T-helper 17 cell (primary cell): Measurements from ENCODE around the gene GCG. TPM values are rescaled to one million over a fixed set of nuclear protein-coding genes. Genes with fewer than 3 reads are reported as not detected.
A peak's percentile ranks its signal among the peaks of the same experiment; 100 is the strongest.

ENCODE experiments used
- ATAC-seq: fragments of 150-1000 bp; cut with Tn5 transposase; 2 replicates; pipeline ENCODE4 v1.10.0; 2021; ENCODE audit warnings: mild to moderate bottlenecking, moderate library complexity
- DNase-seq, 3 donors: peaks; one replicate each; pipeline versions ENCODE4 v3.0.0 to v3.0.0-alpha.2; 2020 to 2021
- H3K9me3 ChIP-seq: one replicate; pipeline ENCODE4 v1.7.0; 2013; ENCODE audit warnings: low read length, mild to moderate bottlenecking; ENCODE audit not compliant: control insufficient read depth, poor library complexity, severe bottlenecking
- H3K27ac Mint-ChIP-seq: one replicate; pipeline ENCODE4 v1.8.0; 2022; ENCODE audit warnings: mild to moderate bottlenecking, moderate library complexity, mixed read lengths
- H3K27me3 Mint-ChIP-seq: one replicate; pipeline ENCODE4 v1.8.0; 2022; ENCODE audit warnings: mixed read lengths
- H3K36me3 Mint-ChIP-seq: one replicate; pipeline ENCODE4 v1.8.0; 2022; ENCODE audit warnings: low read depth, mixed read lengths
- H3K4me1 Mint-ChIP-seq: one replicate; pipeline ENCODE4 v1.8.0; 2022; ENCODE audit warnings: mild to moderate bottlenecking, mixed read lengths
- H3K4me3 Mint-ChIP-seq: one replicate; pipeline ENCODE4 v1.8.0; 2022; ENCODE audit warnings: mild to moderate bottlenecking, moderate library complexity, mixed read lengths
- total RNA-seq, 4 donors: library from RNA in 2 of 4; stranded (reverse) in 2 of 4; gene quantifications; one replicate each; pipeline ENCODE4 v1.2.3 and lab custom pipeline; 2022 to 2026

Gene GCG
- total RNA-seq, 2 donors from 2014 or later: not detected

DNA sequence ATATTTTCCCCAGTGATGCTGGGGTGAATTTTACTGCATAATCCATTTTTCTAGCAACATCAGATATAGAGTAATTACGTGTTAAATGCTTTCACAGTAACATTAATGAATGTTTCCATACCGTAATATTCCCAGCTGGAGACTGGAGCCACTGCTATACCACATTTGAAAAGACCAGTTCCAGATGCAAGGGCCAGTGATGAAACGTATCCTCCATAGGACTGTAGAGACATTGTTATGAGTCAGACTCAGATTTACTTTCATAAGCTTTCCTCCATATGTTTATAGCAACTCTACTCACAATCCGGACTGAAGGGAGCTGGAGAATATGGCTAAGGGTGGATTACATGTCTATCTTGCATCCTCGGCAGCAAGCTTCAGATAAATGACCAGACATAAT is 22.7 kb upstream of the GCG start:
- ATAC-seq (no peak), DNase-seq (no peak)
- no peak overlapping the region for H3K4me3 Mint-ChIP-seq

GRCh38 chr2:162172802-162173370 is 20.8 kb upstream of the GCG start:
- no peak for DNase-seq
- no peak for ATAC-seq
- Mint-ChIP-seq H3K4me3 (no peak overlapping the region), H3K4me1 (peaks cover 3% of the 10 kb centered on the region), H3K27ac (no peak overlapping the region), H3K36me3 (no peaks in the 10 kb centered on the region), H3K27me3 (peaks cover 36% of the 10 kb centered on the region)
- peaks cover 2% of the 10 kb centered on the region for H3K9me3 ChIP-seq

More for the DNA sequence above, 22.7 kb upstream of the GCG start:
- peaks cover 24% of the 10 kb centered on the region for H3K27me3 Mint-ChIP-seq
- peaks cover 2% of the 10 kb centered on the region for H3K9me3 ChIP-seq
- H3K36me3 Mint-ChIP-seq: peaks cover 2% of the 10 kb centered on the region
- no peak overlapping the region for H3K27ac Mint-ChIP-seq
- H3K4me1 Mint-ChIP-seq: peaks cover 3% of the 10 kb centered on the region

DNA sequence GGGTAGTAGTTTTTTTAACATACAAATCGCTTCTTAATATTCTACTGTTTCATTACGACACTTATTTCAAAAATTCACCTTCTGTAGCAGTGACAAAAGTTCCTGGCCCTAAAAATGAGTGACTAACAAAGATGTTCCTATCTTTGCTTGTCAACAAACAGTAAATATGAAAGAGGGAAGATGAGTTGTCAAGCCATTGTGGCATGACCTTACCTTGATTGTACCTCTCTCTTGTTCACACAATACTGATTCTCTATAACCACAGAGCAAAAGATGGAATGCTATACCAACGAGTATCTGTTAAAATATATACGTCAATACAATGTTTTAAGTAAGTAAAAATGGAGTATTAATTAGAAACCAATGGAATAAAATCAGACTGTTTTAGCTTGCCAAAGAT is 14.7 kb upstream of the GCG start:
- Mint-ChIP-seq H3K4me1 (no peaks in the 10 kb centered on the region), H3K4me3 (no peak overlapping the region), H3K27ac (no peak overlapping the region), H3K27me3 (peaks cover 42% of the 10 kb centered on the region), H3K36me3 (no peaks in the 10 kb centered on the region)
- ATAC-seq: no peak
- no peak for DNase-seq
- H3K9me3 ChIP-seq: peaks cover 2% of the 10 kb centered on the region

DNA sequence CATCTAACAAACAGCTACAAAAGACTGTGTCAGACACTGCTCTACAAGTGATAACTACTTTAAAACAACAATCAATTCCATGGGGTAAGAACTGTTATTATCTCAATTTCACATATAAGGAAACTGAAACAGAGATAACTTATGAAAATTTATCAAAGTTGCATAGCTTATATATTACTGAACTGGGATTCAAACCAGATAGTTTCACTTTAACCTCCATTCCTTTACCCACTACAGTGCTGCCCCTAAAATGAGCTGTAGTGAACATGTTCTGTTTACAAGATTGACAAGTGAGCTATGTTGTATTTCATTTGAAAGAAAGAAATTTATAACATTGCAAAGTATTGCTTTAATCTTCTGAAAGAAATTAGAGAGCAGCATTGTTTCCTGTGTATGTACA is 14.1 kb upstream of the GCG start:
- ATAC-seq: no peak

DNA sequence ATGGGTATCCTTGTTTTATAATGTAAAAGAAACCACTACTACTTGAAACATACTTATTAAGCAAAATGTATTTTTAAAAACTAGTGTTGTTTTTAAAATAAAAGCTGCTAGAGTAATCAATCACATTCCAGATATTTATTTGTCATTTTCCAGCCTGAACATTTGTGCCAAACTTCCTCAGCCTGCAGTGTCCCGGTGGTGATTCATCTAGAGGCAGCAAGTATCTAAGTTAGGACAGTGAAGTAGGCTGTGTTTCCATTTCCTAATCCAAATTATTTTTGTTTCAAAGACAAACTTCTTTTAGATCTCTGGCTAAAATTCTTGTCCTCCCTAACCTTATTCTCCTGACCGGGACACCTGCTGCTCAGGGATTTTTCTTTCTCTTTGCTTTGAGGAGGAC is 12.8 kb upstream of the GCG start:
- ATAC-seq: no peak

More for the DNA sequence above, 14.1 kb upstream of the GCG start:
- H3K4me1 Mint-ChIP-seq: no peaks in the 10 kb centered on the region
- no peaks in the 10 kb centered on the region for H3K36me3 Mint-ChIP-seq
- peaks cover 2% of the 10 kb centered on the region for H3K9me3 ChIP-seq
- H3K27me3 Mint-ChIP-seq: peaks cover 43% of the 10 kb centered on the region
- no peak overlapping the region for H3K27ac Mint-ChIP-seq
- H3K4me3 Mint-ChIP-seq: no peak overlapping the region
- DNase-seq: no peak

DNA sequence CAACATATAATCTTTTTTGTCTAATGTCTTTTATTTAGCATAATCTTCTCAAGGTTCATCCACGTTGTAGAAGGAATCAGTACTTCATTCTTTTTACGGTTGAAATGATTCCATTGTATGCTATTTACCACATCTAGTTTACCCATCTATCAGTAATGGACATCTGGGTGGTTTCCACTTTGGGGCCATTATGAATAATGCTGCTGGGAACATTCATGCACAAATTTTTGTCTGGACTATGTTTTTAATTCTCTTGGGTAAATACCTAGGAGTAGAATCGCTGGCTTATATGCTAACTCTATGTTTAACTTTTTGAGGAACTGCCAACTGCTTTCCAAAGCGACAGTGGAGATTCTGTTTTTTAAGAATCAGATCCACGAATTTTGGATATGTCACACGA is 7.4 kb upstream of the GCG start:
- H3K9me3 ChIP-seq: no peaks in the 10 kb centered on the region
- peaks cover 58% of the 10 kb centered on the region for H3K27me3 Mint-ChIP-seq
- no peak overlapping the region for H3K27ac Mint-ChIP-seq
- ATAC-seq (no peak), DNase-seq (no peak)
- H3K4me1 Mint-ChIP-seq: peaks cover 2% of the 10 kb centered on the region
- no peaks in the 10 kb centered on the region for H3K36me3 Mint-ChIP-seq
- no peak overlapping the region for H3K4me3 Mint-ChIP-seq

More for the DNA sequence above, 12.8 kb upstream of the GCG start:
- H3K4me3 Mint-ChIP-seq: no peak overlapping the region
- no peaks in the 10 kb centered on the region for H3K9me3 ChIP-seq
- H3K36me3 Mint-ChIP-seq: no peaks in the 10 kb centered on the region
- no peaks in the 10 kb centered on the region for H3K4me1 Mint-ChIP-seq
- DNase-seq: no peak
- no peak overlapping the region for H3K27ac Mint-ChIP-seq
- peaks cover 48% of the 10 kb centered on the region for H3K27me3 Mint-ChIP-seq

GRCh38 chr2:162156149-162156548 is 4.1 kb upstream of the GCG start:
- H3K36me3 Mint-ChIP-seq: no peaks in the 10 kb centered on the region
- peaks cover 7% of the 10 kb centered on the region for H3K4me1 Mint-ChIP-seq
- ATAC-seq (no peak), DNase-seq (no peak)
- no peaks in the 10 kb centered on the region for H3K9me3 ChIP-seq
- no peak overlapping the region for H3K4me3 Mint-ChIP-seq
- H3K27ac Mint-ChIP-seq: no peak overlapping the region
- peaks cover 67% of the 10 kb centered on the region for H3K27me3 Mint-ChIP-seq

DNA sequence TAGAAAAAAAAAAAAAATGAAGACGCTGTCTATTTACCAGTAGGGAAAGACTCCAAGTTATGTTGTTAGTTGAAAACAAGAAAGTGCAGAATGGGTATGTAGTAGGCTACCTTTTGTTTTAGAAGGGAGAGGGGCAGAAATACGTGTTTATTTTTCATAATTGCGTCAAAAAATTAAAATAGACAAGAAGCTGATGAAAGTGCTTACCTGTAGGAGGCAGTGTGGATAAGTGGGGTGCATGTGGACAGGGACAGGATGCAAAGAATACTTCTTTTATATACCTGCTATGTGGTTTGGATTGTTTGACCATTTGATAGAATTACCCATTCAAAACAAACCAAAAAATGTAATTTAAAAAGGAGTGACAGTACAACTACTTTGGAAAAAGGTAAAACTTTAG is 3.0 kb upstream of the GCG start:
- Mint-ChIP-seq H3K27me3 (peaks cover 63% of the 10 kb centered on the region), H3K36me3 (no peaks in the 10 kb centered on the region)

GRCh38 chr2:162153608-162154224 is 1.7 kb upstream of the GCG start:
- Mint-ChIP-seq H3K4me1 (peaks cover 7% of the 10 kb centered on the region), H3K27ac (no peak overlapping the region), H3K36me3 (no peaks in the 10 kb centered on the region), H3K27me3 (peaks cover 54% of the 10 kb centered on the region), H3K4me3 (no peak overlapping the region)
- peak in 2 of 3 donors; percentile 16 to 41 for DNase-seq
- peak; percentile 97 for ATAC-seq
- no peaks in the 10 kb centered on the region for H3K9me3 ChIP-seq

More for the DNA sequence above, 3.0 kb upstream of the GCG start:
- H3K4me3 Mint-ChIP-seq: no peak overlapping the region
- ATAC-seq: no peak
- no peak for DNase-seq
- peaks cover 7% of the 10 kb centered on the region for H3K4me1 Mint-ChIP-seq
- no peak overlapping the region for H3K27ac Mint-ChIP-seq
- H3K9me3 ChIP-seq: no peaks in the 10 kb centered on the region

DNA sequence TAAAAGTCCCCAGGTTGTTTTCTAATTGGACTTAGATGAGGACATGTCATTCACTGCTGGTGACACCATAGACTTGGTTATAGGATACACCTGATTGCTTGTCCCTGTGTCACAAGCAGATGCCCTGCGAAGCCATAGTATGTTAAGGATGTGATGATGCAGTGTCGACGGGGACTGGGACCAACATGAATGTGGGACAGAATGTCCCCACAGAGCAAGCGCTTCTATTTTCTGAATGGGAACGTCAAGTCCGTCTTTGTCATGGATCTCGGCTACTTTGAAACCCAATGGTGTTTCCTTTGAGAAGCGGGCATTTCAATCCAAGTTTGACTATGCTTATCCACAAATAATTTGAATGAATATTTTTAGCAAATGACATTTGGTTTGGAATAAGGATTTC is 2.1 kb downstream of the GCG start:
- Mint-ChIP-seq H3K27me3 (peaks cover 58% of the 10 kb centered on the region), H3K27ac (no peak overlapping the region), H3K36me3 (peaks cover 7% of the 10 kb centered on the region), H3K4me3 (no peak overlapping the region), H3K4me1 (peaks cover 5% of the 10 kb centered on the region)
- no peak for ATAC-seq
- H3K9me3 ChIP-seq: no peaks in the 10 kb centered on the region
- no peak for DNase-seq

DNA sequence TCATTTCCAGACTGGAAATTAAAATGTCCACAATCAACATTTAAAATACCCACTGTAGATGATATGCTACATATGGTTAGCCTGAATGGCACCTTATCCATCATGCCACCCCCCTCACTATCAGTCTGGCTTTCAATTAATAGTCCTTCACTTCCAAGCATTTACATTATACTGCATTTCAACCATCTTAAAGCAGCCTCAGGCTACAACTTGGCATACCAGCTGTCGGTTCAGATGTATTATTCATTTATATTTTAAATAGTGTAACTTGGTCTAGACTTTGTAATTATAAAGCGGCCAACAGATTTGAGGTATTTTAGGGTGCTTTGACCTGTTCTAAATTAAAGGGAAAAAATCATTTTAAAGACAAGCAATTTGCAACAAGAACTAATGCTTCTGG is 2.6 kb downstream of the GCG start:
- DNase-seq: no peak
- peaks cover 53% of the 10 kb centered on the region for H3K27me3 Mint-ChIP-seq
- H3K9me3 ChIP-seq: no peaks in the 10 kb centered on the region
- H3K4me3 Mint-ChIP-seq: no peak overlapping the region
- H3K36me3 Mint-ChIP-seq: peaks cover 7% of the 10 kb centered on the region
- ATAC-seq: no peak
- H3K4me1 Mint-ChIP-seq: peaks cover 5% of the 10 kb centered on the region
- H3K27ac Mint-ChIP-seq: no peak overlapping the region

DNA sequence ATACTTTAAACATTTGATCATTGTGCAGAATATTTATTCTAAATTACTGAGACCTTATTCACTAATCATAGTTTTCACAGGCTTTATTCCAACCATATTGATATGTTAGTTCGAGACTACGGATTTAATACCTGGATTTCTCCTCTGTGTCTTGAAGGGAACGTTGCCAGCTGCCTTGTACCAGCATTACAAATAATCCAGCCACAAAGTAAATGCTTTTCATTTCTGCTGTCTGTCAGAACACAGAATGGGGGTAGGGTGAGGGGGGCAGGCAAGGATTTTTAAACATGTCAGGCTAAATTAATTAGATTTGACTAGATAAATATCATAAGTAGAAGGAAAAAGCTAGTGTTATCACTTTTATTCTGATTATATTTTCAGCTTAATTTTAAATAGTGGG is 3.1 kb downstream of the GCG start:
- no peaks in the 10 kb centered on the region for H3K9me3 ChIP-seq
- H3K4me1 Mint-ChIP-seq: peaks cover 3% of the 10 kb centered on the region
- H3K27ac Mint-ChIP-seq: no peak overlapping the region
- no peak overlapping the region for H3K4me3 Mint-ChIP-seq
- ATAC-seq (no peak), DNase-seq (no peak)
- H3K27me3 Mint-ChIP-seq: peaks cover 48% of the 10 kb centered on the region
- peaks cover 7% of the 10 kb centered on the region for H3K36me3 Mint-ChIP-seq

- DNase-seq: no peak
Observed at GRCh38 chr2:162143969-162144368, 8.1 kb downstream of the GCG start.

GRCh38 chr2:162138310-162138709 is 13.7 kb downstream of the GCG start:
- peaks cover 5% of the 10 kb centered on the region for H3K36me3 Mint-ChIP-seq
- H3K27ac Mint-ChIP-seq: no peak overlapping the region
- H3K4me3 Mint-ChIP-seq: no peak overlapping the region
- no peaks in the 10 kb centered on the region for H3K9me3 ChIP-seq
- DNase-seq: no peak
- ATAC-seq: no peak
- no peaks in the 10 kb centered on the region for H3K4me1 Mint-ChIP-seq
- H3K27me3 Mint-ChIP-seq: peaks cover 37% of the 10 kb centered on the region

More at GRCh38 chr2:162143969-162144368, 8.1 kb downstream of the GCG start:
- Mint-ChIP-seq H3K4me1 (no peaks in the 10 kb centered on the region), H3K27me3 (peaks cover 60% of the 10 kb centered on the region), H3K36me3 (peaks cover 11% of the 10 kb centered on the region), H3K27ac (no peak overlapping the region), H3K4me3 (no peak overlapping the region)
- H3K9me3 ChIP-seq: no peaks in the 10 kb centered on the region
- no peak for ATAC-seq
